Lung (tissue), 12 donors: ENCODE data around the gene NKAIN1. TPM values are rescaled to one million over a fixed set of nuclear protein-coding genes. Genes with fewer than 3 reads are reported as not detected.
"Not testable (repeated sequence)": the region's sequence is repeated elsewhere in the genome, so short reads cannot be mapped to it uniquely, and the experiment has no call there.

Experiments used
- ATAC-seq: fragments of 200-7000 bp; cut with Tn5 transposase; one replicate; pipeline ENCODE4 v1.9.1; 2020; ENCODE audit warnings: moderate number of reproducible peaks; ENCODE audit not compliant: insufficient read depth, low FRiP score
- DNase-seq, 3 donors: peaks; one replicate each; pipeline ENCODE4 v3.0.0-alpha.2; 2013 to 2017
- H3K27ac ChIP-seq, 2 donors: one replicate each; pipeline ENCODE4 v1.5.1; 2013; ENCODE audit warnings: mild to moderate bottlenecking in 2 of 2, moderate library complexity in 2 of 2, control low read depth in 1 of 2, inconsistent platforms in 1 of 2, low read depth in 1 of 2, low read length in 1 of 2
- H3K27me3 ChIP-seq, 3 donors: one replicate each; pipeline ENCODE4 v1.5.1; 2013; ENCODE audit warnings: low read length in 2 of 3; ENCODE audit not compliant: control insufficient read depth in 3 of 3, insufficient read depth in 3 of 3
- H3K36me3 ChIP-seq, 4 donors: one replicate each; pipeline ENCODE4 v1.5.1; 2013; ENCODE audit warnings: low read length in 4 of 4, mild to moderate bottlenecking in 1 of 4, moderate library complexity in 1 of 4; ENCODE audit not compliant: control insufficient read depth in 4 of 4, insufficient read depth in 4 of 4
- H3K4me1 ChIP-seq, 5 donors: one replicate each; pipeline ENCODE4 v1.5.1; 2013; ENCODE audit warnings: low read length in 5 of 5, mild to moderate bottlenecking in 2 of 5, moderate library complexity in 1 of 5; ENCODE audit not compliant: control insufficient read depth in 5 of 5, insufficient read depth in 5 of 5
- H3K4me3 ChIP-seq: one replicate; pipeline ENCODE4 v1.5.1; 2013; ENCODE audit warnings: mild to moderate bottlenecking, control low read depth, moderate library complexity
- H3K9ac ChIP-seq, 2 donors: one replicate each; pipeline ENCODE4 v1.5.1; 2013; ENCODE audit warnings: low read length in 2 of 2, control low read depth in 1 of 2; ENCODE audit not compliant: insufficient read depth in 1 of 2
- H3K9me3 ChIP-seq, 4 donors: one replicate each; pipeline ENCODE4 v1.5.1; 2013; ENCODE audit warnings: low read length in 3 of 4, mild to moderate bottlenecking in 1 of 4, moderate library complexity in 1 of 4; ENCODE audit not compliant: control insufficient read depth in 4 of 4, insufficient read depth in 3 of 4
- WGBS, 2 donors: extraction: QIAGEN DNeasy Blood & Tissue Kit; methylation state at CpG; one replicate each; pipeline ENCODE4 v1.1.7; 2013; 5-methylcytosine and 5-hydroxymethylcytosine counted together
- polyA plus RNA-seq, 2 donors: library from polyadenylated mRNA; stranded (reverse); fragments of 200-250 nt; gene quantifications; one replicate each; pipeline ENCODE4 v1.2.1, GENCODE V29; 2013
- total RNA-seq, 2 donors: library from RNA; depleted of rRNA in 1 of 2; stranded (reverse); fragments of >200 nt in 1 of 2; gene quantifications; one replicate each; pipeline ENCODE4 v1.2.1, GENCODE V29; 2014 to 2021
- TF ChIP-seq, protein P1 (sequence below): IDR thresholded peaks from 2 replicates; pipeline ENCODE4 v1.5.1; 2012; ENCODE audit warnings: mild to moderate bottlenecking; ENCODE audit errors: control extremely low read depth, extremely low read depth
- donor health status: control.
- donor health status: control.
- donor health status: Bipolar disorder and iron deficiency.
- donor health status: healthy.
- donor health status: DM: yes; HTN: yes; CAD: no.

NKAIN1 gene
- total and polyA plus RNA-seq, 4 donors, result 0.03 TPM; not detected in 3

DNA sequence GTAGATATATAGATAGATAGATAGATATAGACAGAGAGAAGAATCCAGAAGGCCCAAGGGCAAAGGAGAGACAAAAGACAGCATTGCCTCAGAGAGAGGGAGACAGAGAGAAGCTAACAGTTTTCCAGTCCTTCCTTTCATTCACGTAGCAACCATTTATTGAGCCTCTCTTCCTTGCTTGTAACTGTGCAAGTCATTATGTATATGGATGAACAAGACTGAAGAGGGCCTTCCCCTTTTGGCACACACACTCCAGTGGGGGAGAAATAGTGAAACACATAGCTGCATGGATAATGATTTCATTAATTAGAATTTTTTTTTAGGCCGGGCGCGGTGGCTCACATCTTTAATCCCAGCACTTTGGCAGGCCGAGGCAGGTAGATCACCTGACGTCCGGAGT is 99.4 kb downstream of the NKAIN1 start:
- Histone ChIP-seq H3K4me1 (no peaks in the 10 kb centered on the region), H3K4me3 (no peak overlapping the region), H3K36me3 (no peaks in the 10 kb centered on the region), H3K9ac (no peak overlapping the region), H3K9me3 (peaks cover 0 to 5% (median 0%) of the 10 kb centered on the region in 4 donors), H3K27me3 (no peaks in the 10 kb centered on the region), H3K27ac (no peak overlapping the region)
- ATAC-seq (no peak), DNase-seq (no peak)
- TF ChIP-seq, protein P1, sequence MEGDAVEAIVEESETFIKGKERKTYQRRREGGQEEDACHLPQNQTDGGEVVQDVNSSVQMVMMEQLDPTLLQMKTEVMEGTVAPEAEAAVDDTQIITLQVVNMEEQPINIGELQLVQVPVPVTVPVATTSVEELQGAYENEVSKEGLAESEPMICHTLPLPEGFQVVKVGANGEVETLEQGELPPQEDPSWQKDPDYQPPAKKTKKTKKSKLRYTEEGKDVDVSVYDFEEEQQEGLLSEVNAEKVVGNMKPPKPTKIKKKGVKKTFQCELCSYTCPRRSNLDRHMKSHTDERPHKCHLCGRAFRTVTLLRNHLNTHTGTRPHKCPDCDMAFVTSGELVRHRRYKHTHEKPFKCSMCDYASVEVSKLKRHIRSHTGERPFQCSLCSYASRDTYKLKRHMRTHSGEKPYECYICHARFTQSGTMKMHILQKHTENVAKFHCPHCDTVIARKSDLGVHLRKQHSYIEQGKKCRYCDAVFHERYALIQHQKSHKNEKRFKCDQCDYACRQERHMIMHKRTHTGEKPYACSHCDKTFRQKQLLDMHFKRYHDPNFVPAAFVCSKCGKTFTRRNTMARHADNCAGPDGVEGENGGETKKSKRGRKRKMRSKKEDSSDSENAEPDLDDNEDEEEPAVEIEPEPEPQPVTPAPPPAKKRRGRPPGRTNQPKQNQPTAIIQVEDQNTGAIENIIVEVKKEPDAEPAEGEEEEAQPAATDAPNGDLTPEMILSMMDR, result no peak
- 89 to 94% methylated on average over 7 of the region's 7 CpGs for WGBS, 2 donors

DNA sequence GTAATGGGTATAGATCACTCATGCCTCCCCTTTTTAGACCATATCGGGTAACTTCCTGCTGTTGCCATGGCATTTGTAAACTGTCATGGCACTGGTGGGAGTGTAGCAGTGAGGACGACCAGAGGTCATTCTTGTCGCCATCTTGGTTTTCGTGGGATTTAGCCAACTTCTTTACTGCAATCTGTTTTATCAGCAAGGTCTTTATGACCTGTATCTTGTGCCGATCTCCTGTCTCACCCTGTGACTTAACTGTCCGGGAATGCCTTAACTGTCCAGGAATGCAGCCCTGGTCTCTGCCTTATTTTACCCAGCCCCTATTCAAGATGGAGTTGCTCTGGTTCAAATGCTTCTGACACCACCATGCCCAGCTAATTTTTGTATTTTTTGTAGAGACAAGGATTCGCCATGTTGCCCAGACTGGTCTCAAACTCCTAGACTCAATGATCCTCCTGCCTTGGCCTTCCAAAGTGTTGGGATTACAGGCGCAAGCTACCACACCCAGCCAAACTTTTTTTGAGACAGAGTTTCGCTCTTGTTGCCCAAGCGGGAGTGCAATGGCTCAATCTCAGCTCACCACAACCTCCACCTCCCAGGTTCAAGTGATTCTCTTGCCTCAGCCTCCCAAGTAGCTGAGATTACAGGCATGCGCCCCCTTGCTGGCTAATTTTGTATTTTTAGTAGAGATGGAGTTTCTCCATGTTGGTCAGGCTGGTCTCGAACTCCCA is 100.7 kb downstream of the NKAIN1 start:
- not testable (repeated sequence) for H3K9me3 ChIP-seq, H3K27me3 ChIP-seq, H3K4me3 ChIP-seq, ATAC-seq, H3K4me1 ChIP-seq, H3K27ac ChIP-seq, DNase-seq, H3K9ac ChIP-seq, H3K36me3 ChIP-seq
- 92 to 94% methylated on average over 12 of the region's 12 CpGs for WGBS, 2 donors

DNA sequence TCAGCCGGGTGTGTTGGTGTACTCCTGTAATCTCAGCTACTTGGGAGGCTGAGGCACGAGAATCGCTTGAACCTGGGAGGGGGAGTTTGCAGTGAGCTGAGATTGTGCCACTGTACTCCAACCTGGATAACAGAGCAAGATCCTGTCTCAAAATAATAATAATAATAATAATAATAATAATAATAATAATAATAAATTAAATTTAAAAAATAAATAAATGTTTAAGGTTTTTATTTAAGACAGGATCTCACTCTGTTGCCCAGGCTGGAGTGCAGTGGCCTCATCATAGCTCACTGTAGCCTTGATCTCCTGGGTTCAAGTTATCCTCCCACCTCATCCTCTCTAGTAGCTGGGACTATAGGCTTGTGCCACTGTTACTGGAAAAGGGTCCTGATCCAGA is 101.8 kb downstream of the NKAIN1 start:
- H3K27ac ChIP-seq, ATAC-seq, H3K9ac ChIP-seq, H3K36me3 ChIP-seq, DNase-seq, H3K9me3 ChIP-seq, H3K27me3 ChIP-seq, H3K4me1 ChIP-seq, H3K4me3 ChIP-seq: not testable (repeated sequence)
- WGBS, 2 donors, result 93 to 94% methylated on average over 3 of the region's 3 CpGs

DNA sequence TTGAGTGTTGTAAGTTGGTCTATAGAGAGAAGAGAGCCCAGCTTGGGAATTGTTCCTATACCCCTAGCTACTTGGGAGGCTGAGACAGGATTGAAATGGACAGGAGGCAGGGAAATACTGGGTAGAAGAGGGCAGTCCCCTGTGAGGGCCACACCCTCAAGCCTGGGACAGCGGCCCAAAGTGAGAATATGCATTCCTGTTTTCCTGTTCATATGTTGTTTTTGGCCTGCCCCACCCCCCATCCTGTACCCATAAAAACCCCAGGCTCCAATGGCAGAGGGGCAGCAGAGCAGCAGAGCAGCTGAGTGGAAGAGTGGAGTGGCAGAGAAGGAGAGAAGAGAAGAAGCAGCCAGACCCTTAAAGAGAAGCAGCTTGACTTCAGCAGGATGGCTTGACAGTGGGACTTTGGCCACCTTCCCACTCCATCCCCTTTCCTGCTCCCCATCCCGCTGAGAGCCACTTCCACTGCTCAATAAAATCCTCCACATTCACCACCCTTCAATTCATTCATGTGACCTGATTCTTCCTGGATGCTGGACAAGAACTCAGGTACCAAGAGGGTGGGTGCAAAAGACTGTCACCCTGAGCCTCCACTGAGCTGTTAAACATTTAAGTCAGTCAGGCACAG is 103.6 kb downstream of the NKAIN1 start:
- H3K9me3 ChIP-seq, result peaks cover 0 to 5% (median 0%) of the 10 kb centered on the region in 4 donors
- DNase-seq (no peak), ATAC-seq (no peak)
- 77 to 87% methylated on average over 2 of the region's 2 CpGs for WGBS, 2 donors
- H3K4me3 ChIP-seq, result no peak overlapping the region
- no peak overlapping the region for H3K9ac ChIP-seq
- no peak overlapping the region for H3K27ac ChIP-seq
- H3K36me3 ChIP-seq, result no peaks in the 10 kb centered on the region
- H3K27me3 ChIP-seq, result no peaks in the 10 kb centered on the region
- TF ChIP-seq, protein P1, result no peak
- H3K4me1 ChIP-seq, result no peaks in the 10 kb centered on the region
